Mesendoderm (in vitro differentiated cells): ENCODE data around the gene BIRC5.

Source experiments
- DNase-seq: peaks from one replicate; pipeline ENCODE4 v3.0.0; 2013
- H2AK5ac ChIP-seq: 2 replicates; pipeline ENCODE4 v1.6.1; 2013; ENCODE audit warnings: low read length, inconsistent platforms
- H2BK120ac ChIP-seq: 2 replicates; pipeline ENCODE4 v1.6.1; 2013; ENCODE audit warnings: low read depth, mild to moderate bottlenecking, low read length, moderate library complexity, mixed read lengths
- H2BK15ac ChIP-seq: replicated peaks from 2 replicates; pipeline ENCODE4 v1.6.1; 2013; ENCODE audit warnings: low read depth, mild to moderate bottlenecking, moderate library complexity
- H2BK5ac ChIP-seq: 2 replicates; pipeline ENCODE4 v1.6.1; 2013; ENCODE audit warnings: low read length, inconsistent platforms
- H3K18ac ChIP-seq: 2 replicates; pipeline ENCODE4 v1.6.1; 2013; ENCODE audit warnings: mild to moderate bottlenecking, low read length, mixed read lengths
- H3K23ac ChIP-seq: one replicate; pipeline ENCODE4 v1.6.1; 2013; ENCODE audit warnings: low read length
- H3K27ac ChIP-seq: 2 replicates; pipeline ENCODE4 v1.5.1; 2013; ENCODE audit warnings: low read depth, mild to moderate bottlenecking, inconsistent platforms, low read length, moderate library complexity
- H3K27me3 ChIP-seq: 2 replicates; pipeline ENCODE4 v1.6.1; 2013; ENCODE audit warnings: low read length, control low read depth, mild to moderate bottlenecking, inconsistent platforms; ENCODE audit not compliant: insufficient read depth, poor library complexity
- H3K36me3 ChIP-seq: 2 replicates; pipeline ENCODE4 v1.6.1; 2013; ENCODE audit warnings: low read length, inconsistent platforms; ENCODE audit not compliant: control insufficient read depth, insufficient read depth
- H3K4ac ChIP-seq: one replicate; pipeline ENCODE4 v1.6.1; 2013; ENCODE audit warnings: low read depth, mild to moderate bottlenecking, low read length, moderate library complexity
- H3K4me1 ChIP-seq: 2 replicates; pipeline ENCODE4 v1.6.1; 2013; ENCODE audit warnings: low read depth, low read length, inconsistent platforms; ENCODE audit not compliant: control insufficient read depth
- H3K4me2 ChIP-seq: 2 replicates; pipeline ENCODE4 v1.6.1; 2013; ENCODE audit warnings: low read length
- H3K4me3 ChIP-seq: 2 replicates; pipeline ENCODE4 v1.5.1; 2013; ENCODE audit warnings: mild to moderate bottlenecking, low read length
- H3K56ac ChIP-seq: one replicate; pipeline ENCODE4 v1.6.1; 2013; ENCODE audit warnings: low read length
- H3K79me1 ChIP-seq: 2 replicates; pipeline ENCODE4 v1.6.1; 2013; ENCODE audit warnings: low read length, inconsistent platforms
- H3K79me2 ChIP-seq: 2 replicates; pipeline ENCODE4 v1.6.1; 2013; ENCODE audit warnings: mild to moderate bottlenecking, low read length; ENCODE audit not compliant: control insufficient read depth, insufficient read depth
- H3K9ac ChIP-seq: 2 replicates; pipeline ENCODE4 v1.6.1; 2013; ENCODE audit warnings: low read length, inconsistent platforms
- H4K5ac ChIP-seq: one replicate; pipeline ENCODE4 v1.6.1; 2013; ENCODE audit warnings: low read length
- H4K8ac ChIP-seq: one replicate; pipeline ENCODE4 v1.6.1; 2013; ENCODE audit warnings: low read depth, mild to moderate bottlenecking, control low read depth, low read length, moderate library complexity
- WGBS: extraction: QIAGEN DNeasy Blood & Tissue Kit; methylation state at CpG from one replicate; pipeline ENCODE4 v1.1.7; 2013; ENCODE audit warnings: low lambda C conversion rate, missing lambda C conversion rate; ENCODE audit not compliant: insufficient coverage; ENCODE audit errors: extremely low coverage; 5-methylcytosine and 5-hydroxymethylcytosine counted together

Gene BIRC5

DNA sequence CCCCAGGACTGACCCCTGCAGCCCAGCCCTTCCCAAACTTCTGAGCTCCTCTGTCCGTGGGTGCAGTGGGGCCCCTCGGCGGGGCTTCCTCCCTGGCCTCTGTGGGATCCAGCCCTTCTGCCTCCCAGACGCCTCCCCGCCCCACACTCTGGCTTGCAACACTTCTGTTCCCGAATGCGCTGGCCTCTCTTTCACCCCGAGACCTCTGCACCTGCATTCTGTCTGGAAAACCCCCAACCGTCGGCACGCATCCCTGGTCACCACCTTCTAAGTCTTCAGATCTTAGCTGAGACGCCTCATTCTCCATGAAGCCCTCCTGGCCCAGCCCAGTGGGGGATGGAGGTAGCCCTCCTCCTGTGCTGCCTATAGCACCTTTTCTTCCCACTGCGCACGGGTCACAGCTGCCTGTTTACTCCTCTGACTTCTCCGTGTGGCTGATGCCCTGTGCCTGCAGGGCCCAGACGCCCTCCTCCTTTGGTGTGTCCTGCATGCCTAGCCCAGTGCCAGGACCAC, 43.8 kb downstream of the BIRC5 start:
- no peak overlapping the region for H4K8ac ChIP-seq
- H3K4me1 ChIP-seq: peaks cover 14% of the 10 kb centered on the region
- no peak overlapping the region for H3K4me3 ChIP-seq
- H2BK5ac ChIP-seq: peak overlapping the region; percentile 83
- H3K18ac ChIP-seq: peak overlapping the region; percentile 51
- H3K79me1 ChIP-seq: no peaks in the 10 kb centered on the region
- H3K4me2 ChIP-seq: no peak overlapping the region
- peak overlapping the region; percentile 17 for H2AK5ac ChIP-seq
- H3K23ac ChIP-seq: peak overlapping the region; percentile 7
- no peaks in the 10 kb centered on the region for H3K36me3 ChIP-seq
- H3K56ac ChIP-seq: peak overlapping the region; percentile 70
- peak overlapping the region; percentile 15 for H2BK120ac ChIP-seq
- H4K5ac ChIP-seq: no peak overlapping the region
- H3K79me2 ChIP-seq: no peaks in the 10 kb centered on the region
- H3K27ac ChIP-seq: peak overlapping the region; percentile 59
- DNase-seq: no peak
- no peak overlapping the region for H2BK15ac ChIP-seq
- peak overlapping the region; percentile 78 for H3K4ac ChIP-seq
- WGBS: no CpG with 5 or more reads among the region's 16 CpGs
- peak overlapping the region; percentile 16 for H3K9ac ChIP-seq
- H3K27me3 ChIP-seq: no peaks in the 10 kb centered on the region

DNA sequence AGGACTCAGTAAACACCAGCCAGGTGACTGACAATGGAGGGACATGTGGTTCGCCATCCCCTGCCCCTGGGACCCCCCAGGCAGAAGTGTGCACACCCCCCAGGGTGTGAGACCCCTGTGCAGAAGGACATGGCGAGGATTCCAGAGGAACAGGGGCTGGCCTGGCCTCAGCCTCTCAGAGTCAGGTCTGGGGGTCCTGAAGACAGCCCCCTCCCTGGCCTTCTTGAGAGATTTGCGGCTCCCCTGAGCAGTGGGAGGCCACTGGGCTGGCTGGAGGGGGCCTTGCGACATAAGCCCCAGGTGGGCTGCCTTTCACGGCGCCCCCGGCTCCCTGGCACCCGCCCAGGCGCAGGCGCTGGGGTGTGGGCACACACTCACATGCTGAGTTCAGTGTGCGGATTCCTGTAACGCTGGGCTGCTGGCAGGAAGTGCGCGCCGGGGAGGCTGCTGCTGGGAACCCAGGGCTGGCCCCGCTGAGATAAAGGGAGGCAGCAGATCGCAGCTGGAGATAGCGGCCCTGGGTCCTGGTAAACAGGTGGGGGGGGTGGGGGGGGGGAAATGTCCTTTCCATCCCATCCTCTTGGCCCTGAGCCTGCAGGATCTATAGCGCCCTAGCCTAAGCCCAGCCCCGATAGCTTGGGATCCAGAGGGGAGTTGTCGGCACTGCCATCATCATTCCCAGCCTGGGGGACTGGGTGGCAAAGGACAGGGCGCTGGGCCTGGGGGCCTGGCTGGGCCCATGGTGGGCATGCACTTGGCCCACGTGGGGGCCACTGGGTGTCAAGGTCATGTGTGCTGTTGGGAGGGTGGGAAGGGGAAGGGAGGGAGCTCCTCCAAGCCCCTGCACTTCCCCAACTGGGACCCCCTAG, 44.5 kb downstream of the BIRC5 start:
- Histone ChIP-seq H4K5ac (no peak overlapping the region), H3K23ac (peak overlapping the region; percentile 7), H3K9ac (peak overlapping the region; percentile 16), H3K79me2 (no peaks in the 10 kb centered on the region), H3K4me1 (peaks cover 14% of the 10 kb centered on the region), H2BK15ac (no peak overlapping the region), H3K4me2 (no peak overlapping the region), H3K79me1 (no peaks in the 10 kb centered on the region), H3K36me3 (no peaks in the 10 kb centered on the region), H3K18ac (peak overlapping the region; percentile 32), H3K27me3 (no peaks in the 10 kb centered on the region), H3K56ac (peak overlapping the region; percentile 70), H2BK5ac (peak overlapping the region; percentile 83), H4K8ac (no peak overlapping the region), H2BK120ac (no peak overlapping the region), H3K4ac (peak overlapping the region; percentile 90), H3K27ac (peak overlapping the region; percentile 59), H2AK5ac (peak overlapping the region; percentile 17), H3K4me3 (no peak overlapping the region)
- DNase-seq: peak; percentile 69
- WGBS: no CpG with 5 or more reads among the region's 23 CpGs

DNA sequence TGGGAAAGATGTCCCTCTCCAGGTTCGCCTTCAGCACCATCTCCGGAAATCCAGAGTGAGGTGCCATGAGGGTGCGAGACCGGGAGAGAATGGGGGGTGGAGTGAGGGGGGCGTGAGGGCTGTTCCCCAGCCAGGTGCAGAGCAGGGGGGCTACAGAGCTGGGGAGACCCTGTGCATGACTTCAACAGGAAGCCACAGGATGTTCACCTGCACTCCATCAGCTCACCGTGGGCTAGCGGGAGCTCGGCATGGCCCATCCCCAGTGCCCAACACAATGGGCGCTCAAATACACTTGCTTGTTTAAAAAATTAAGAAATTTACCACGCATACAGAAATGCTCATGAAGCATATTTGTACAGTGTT, 45.1 kb downstream of the BIRC5 start:
- Histone ChIP-seq H3K27ac (no peak overlapping the region), H4K5ac (no peak overlapping the region), H2AK5ac (no peak overlapping the region), H3K79me2 (no peaks in the 10 kb centered on the region), H3K4me3 (no peak overlapping the region), H2BK120ac (no peak overlapping the region), H3K27me3 (no peaks in the 10 kb centered on the region), H3K79me1 (no peaks in the 10 kb centered on the region), H4K8ac (no peak overlapping the region), H3K4ac (peak overlapping the region; percentile 90), H3K9ac (no peak overlapping the region), H3K4me2 (no peak overlapping the region), H2BK5ac (no peak overlapping the region), H3K36me3 (no peaks in the 10 kb centered on the region), H3K23ac (no peak overlapping the region), H3K56ac (peak overlapping the region; percentile 37), H2BK15ac (no peak overlapping the region), H3K18ac (peak overlapping the region; percentile 32), H3K4me1 (peaks cover 14% of the 10 kb centered on the region)
- WGBS: no CpG with 5 or more reads among the region's 10 CpGs
- no peak for DNase-seq

DNA sequence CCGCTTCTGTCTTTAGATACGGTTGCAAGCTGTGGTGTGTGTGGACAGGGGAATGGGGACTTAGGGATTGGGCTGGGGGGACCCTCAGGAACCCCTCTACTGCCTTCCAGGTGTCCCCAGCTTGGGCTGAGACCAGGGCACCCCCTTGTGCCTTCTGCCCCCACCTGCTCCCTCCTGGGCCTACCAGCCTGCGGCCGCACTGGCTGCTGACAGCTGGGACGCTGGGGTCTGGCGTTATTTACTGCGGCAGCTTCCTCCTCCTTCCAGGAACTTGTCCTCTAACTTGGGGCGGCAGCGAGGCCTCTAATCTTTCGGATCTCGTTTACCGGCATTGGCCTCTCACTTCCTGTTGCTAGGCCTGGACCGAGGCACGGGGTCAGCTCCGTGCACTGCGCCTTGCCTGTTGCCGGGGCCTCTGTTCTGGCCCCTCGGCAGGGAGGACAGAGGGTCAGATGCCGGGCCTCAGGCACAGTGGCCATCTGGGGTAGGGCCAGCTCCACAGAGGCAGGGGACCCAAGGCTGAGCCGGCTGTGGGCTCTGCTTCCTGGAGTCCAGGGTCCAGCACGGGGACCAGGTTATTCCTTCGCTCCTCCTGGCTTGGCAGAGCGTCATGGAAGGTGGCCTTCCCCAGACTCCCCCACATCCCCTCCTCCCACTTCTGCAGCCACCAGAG, 49.1 kb downstream of the BIRC5 start:
- H3K4me1 ChIP-seq: peaks cover 8% of the 10 kb centered on the region
- no peak overlapping the region for H2BK120ac ChIP-seq
- no peak overlapping the region for H4K5ac ChIP-seq
- no peak overlapping the region for H2BK15ac ChIP-seq
- no peak overlapping the region for H3K18ac ChIP-seq
- no peak overlapping the region for H3K27ac ChIP-seq
- DNase-seq: no peak
- H3K36me3 ChIP-seq: no peaks in the 10 kb centered on the region
- peak overlapping the region; percentile 70 for H2BK5ac ChIP-seq
- no peaks in the 10 kb centered on the region for H3K79me1 ChIP-seq
- H3K23ac ChIP-seq: no peak overlapping the region
- H3K4me3 ChIP-seq: no peak overlapping the region
- peak overlapping the region; percentile 71 for H2AK5ac ChIP-seq
- no peaks in the 10 kb centered on the region for H3K27me3 ChIP-seq
- H3K79me2 ChIP-seq: no peaks in the 10 kb centered on the region
- no peak overlapping the region for H4K8ac ChIP-seq
- no peak overlapping the region for H3K4me2 ChIP-seq
- H3K9ac ChIP-seq: peak overlapping the region; percentile 53
- no CpG with 5 or more reads among the region's 23 CpGs for WGBS
- H3K4ac ChIP-seq: no peak overlapping the region
- H3K56ac ChIP-seq: peak overlapping the region; percentile 64

DNA sequence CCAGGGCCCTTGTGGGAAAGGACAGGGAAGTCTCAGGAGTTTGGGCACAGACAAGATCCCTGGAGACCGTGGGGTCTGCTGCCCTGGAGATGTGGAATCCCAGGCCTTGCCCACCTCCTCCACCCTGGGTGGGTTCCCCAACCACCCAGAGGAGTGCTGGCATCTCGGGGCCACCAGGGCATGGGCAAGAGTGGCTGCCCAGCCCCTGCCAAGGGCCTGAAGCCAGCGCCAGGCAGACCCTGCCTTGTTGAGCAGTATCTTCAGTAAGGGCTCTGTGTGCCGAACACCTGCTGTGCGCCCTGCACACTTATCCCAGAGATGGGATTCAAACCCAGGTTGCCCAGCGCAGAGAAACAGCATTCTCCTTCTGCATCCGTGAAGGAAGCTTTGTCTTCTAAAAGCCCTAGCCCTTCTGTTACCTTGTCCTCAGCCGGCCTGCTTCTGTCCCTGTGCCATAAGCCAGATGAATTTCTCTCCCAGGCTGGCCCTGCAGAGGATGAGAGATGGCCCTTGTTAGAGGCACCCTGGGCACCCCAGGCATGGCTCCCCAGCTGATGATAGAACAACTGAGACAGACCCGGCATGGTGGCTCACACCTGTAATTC, 49.8 kb downstream of the BIRC5 start:
- H2BK5ac ChIP-seq: peak overlapping the region; percentile 70
- H3K36me3 ChIP-seq: no peaks in the 10 kb centered on the region
- H3K79me2 ChIP-seq: no peaks in the 10 kb centered on the region
- no CpG with 5 or more reads among the region's 9 CpGs for WGBS
- peak overlapping the region; percentile 62 for H3K56ac ChIP-seq
- H3K79me1 ChIP-seq: no peaks in the 10 kb centered on the region
- no peak overlapping the region for H3K4ac ChIP-seq
- no peak overlapping the region for H3K27ac ChIP-seq
- H3K4me3 ChIP-seq: no peak overlapping the region
- no peak overlapping the region for H4K5ac ChIP-seq
- no peak overlapping the region for H2BK15ac ChIP-seq
- H3K9ac ChIP-seq: peak overlapping the region; percentile 53
- H3K27me3 ChIP-seq: no peaks in the 10 kb centered on the region
- H2BK120ac ChIP-seq: no peak overlapping the region
- DNase-seq: no peak
- H3K4me2 ChIP-seq: no peak overlapping the region
- peak overlapping the region; percentile 71 for H2AK5ac ChIP-seq
- no peak overlapping the region for H3K23ac ChIP-seq
- peaks cover 9% of the 10 kb centered on the region for H3K4me1 ChIP-seq
- no peak overlapping the region for H3K18ac ChIP-seq
- no peak overlapping the region for H4K8ac ChIP-seq
